Measurements from ENCODE around the gene PPP1R37.

Gene PPP1R37, protein sequence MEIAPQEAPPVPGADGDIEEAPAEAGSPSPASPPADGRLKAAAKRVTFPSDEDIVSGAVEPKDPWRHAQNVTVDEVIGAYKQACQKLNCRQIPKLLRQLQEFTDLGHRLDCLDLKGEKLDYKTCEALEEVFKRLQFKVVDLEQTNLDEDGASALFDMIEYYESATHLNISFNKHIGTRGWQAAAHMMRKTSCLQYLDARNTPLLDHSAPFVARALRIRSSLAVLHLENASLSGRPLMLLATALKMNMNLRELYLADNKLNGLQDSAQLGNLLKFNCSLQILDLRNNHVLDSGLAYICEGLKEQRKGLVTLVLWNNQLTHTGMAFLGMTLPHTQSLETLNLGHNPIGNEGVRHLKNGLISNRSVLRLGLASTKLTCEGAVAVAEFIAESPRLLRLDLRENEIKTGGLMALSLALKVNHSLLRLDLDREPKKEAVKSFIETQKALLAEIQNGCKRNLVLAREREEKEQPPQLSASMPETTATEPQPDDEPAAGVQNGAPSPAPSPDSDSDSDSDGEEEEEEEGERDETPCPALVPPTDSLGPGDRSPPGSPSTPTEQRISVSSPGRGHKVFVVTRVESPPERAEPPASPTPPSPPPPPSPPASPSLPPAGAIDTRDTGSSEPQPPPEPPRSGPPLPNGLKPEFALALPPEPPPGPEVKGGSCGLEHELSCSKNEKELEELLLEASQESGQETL

GRCh38 chr19:45092747-45093678 is at the start of gene PPP1R37:
TSS of gene PPP1R37 (plus strand) at chr19:45093179. CDS start at chr19:45093326, 147 bp downstream.
- peak within 1 kb of the TSS; percentile 96 for H3K4me2 ChIP-seq (ENCODE audit: low read length)
- H3K4me3 ChIP-seq (ENCODE audit: low read depth, low read length, poor library complexity, severe bottlenecking), result peak within 1 kb of the TSS; percentile 80
- H3K4me1 ChIP-seq (ENCODE audit: insufficient read depth, low read length, severe bottlenecking), result peaks cover 39% of the 10 kb centered on the region
- H3K27me3 ChIP-seq (ENCODE audit: insufficient read depth, low read length), result no peaks in the 10 kb centered on the region
- no peaks in the 10 kb centered on the region for H3K9me3 ChIP-seq (ENCODE audit: low read length)
- peaks cover 31% of the 10 kb centered on the region for H3K36me3 ChIP-seq (ENCODE audit: insufficient read depth, low read length)
- H3K9ac ChIP-seq (ENCODE audit: low read length), result peak within 1 kb of the TSS; percentile 89
- no peaks in the 10 kb centered on the region for H3F3A ChIP-seq (ENCODE audit: insufficient read depth, low read length)
- TF ChIP-seq EZH2 (IDR thresholded peaks at IDR 0.05; ENCODE audit: borderline replicate concordance, low read length) (no peak), CTCF (IDR thresholded peaks at IDR 0.05; ENCODE audit: low read length) (no peak)
- no peaks in the 10 kb centered on the region for H3K9me2 ChIP-seq (ENCODE audit: low read depth, low read length)
- peak within 1 kb of the TSS; percentile 83 for H3K27ac ChIP-seq (ENCODE audit: low read depth, low read length, poor library complexity, severe bottlenecking)
- H4K20me1 ChIP-seq (ENCODE audit: insufficient read depth, low read length), result no peaks in the 10 kb centered on the region
- H2AFZ ChIP-seq (ENCODE audit: low read length), result no peak within 1 kb of the TSS
- H3K79me2 ChIP-seq (ENCODE audit: insufficient read depth, low read length), result peaks cover 40% of the 10 kb centered on the region

DNA sequence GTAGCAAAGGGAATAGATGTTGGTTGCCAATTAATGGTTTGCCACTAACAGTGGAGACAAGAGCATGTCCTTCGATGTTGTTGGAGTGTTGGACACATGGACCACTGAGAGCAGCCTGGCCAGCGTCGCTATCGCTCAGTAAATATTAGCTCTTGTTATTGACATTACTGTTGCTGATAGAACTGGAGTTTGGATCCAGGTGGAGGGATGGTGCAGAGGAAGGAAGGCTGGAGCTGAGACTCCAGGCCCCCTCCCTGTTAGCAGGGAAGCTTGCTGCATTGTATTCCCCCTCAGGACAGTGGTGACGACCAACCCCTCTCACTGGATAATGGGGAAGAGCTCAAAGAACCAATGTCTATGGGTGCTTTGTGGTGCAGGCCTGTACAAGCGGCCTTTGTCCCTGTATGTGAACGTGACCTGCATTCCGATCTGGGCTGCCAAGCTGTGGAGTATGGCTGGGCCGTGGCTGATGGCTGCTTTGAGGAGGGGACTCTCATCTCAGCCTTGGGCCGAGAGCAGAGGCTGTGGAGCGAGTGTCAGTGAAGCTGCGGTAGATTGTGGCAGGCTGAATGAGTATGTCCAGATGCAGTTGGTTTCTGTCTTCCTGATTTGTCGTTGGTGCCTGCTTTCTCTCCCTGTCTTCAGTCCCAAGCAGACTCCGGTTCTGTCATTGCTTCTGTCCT is 47.2 kb upstream of the PPP1R37 start:
- Histone ChIP-seq H3K27ac (ENCODE audit: low read depth, low read length, poor library complexity, severe bottlenecking) (peak overlapping the region; percentile 96), H3K79me2 (ENCODE audit: insufficient read depth, low read length) (peaks cover 31% of the 10 kb centered on the region), H3K9me3 (ENCODE audit: low read length) (no peaks in the 10 kb centered on the region), H3K4me1 (ENCODE audit: insufficient read depth, low read length, severe bottlenecking) (peaks cover 79% of the 10 kb centered on the region), H3K4me3 (ENCODE audit: low read depth, low read length, poor library complexity, severe bottlenecking) (peak overlapping the region; percentile 53), H3K36me3 (ENCODE audit: insufficient read depth, low read length) (peaks cover 59% of the 10 kb centered on the region), H3K27me3 (ENCODE audit: insufficient read depth, low read length) (no peaks in the 10 kb centered on the region), H4K20me1 (ENCODE audit: insufficient read depth, low read length) (no peaks in the 10 kb centered on the region), H3K4me2 (ENCODE audit: low read length) (peak overlapping the region; percentile 76), H2AFZ (ENCODE audit: low read length) (no peak overlapping the region), H3F3A (ENCODE audit: insufficient read depth, low read length) (peaks cover 5% of the 10 kb centered on the region; the same call in 1 of the 2 replicates), H3K9ac (ENCODE audit: low read length) (peak overlapping the region; percentile 61), H3K9me2 (ENCODE audit: low read depth, low read length) (no peaks in the 10 kb centered on the region)
- TF ChIP-seq EZH2 (IDR thresholded peaks at IDR 0.05; ENCODE audit: borderline replicate concordance, low read length) (no peak), CTCF (IDR thresholded peaks at IDR 0.05; ENCODE audit: low read length) (no peak)

- peak overlapping the region; percentile 53 for H3K4me3 ChIP-seq (ENCODE audit: low read depth, low read length, poor library complexity, severe bottlenecking)
- H3K9me3 ChIP-seq (ENCODE audit: low read length), result no peaks in the 10 kb centered on the region
- peak overlapping the region; percentile 96 for H3K27ac ChIP-seq (ENCODE audit: low read depth, low read length, poor library complexity, severe bottlenecking)
- H3K9me2 ChIP-seq (ENCODE audit: low read depth, low read length), result no peaks in the 10 kb centered on the region
- H3K4me2 ChIP-seq (ENCODE audit: low read length), result peak overlapping the region; percentile 76
- peaks cover 5% of the 10 kb centered on the region; the same call in 1 of the 2 replicates for H3F3A ChIP-seq (ENCODE audit: insufficient read depth, low read length)
- no peak overlapping the region for H2AFZ ChIP-seq (ENCODE audit: low read length)
- peaks cover 55% of the 10 kb centered on the region for H3K36me3 ChIP-seq (ENCODE audit: insufficient read depth, low read length)
- no peaks in the 10 kb centered on the region for H4K20me1 ChIP-seq (ENCODE audit: insufficient read depth, low read length)
- H3K9ac ChIP-seq (ENCODE audit: low read length), result peak overlapping the region; percentile 61
- H3K27me3 ChIP-seq (ENCODE audit: insufficient read depth, low read length), result no peaks in the 10 kb centered on the region
- peaks cover 25% of the 10 kb centered on the region for H3K79me2 ChIP-seq (ENCODE audit: insufficient read depth, low read length)
- no peak for TF ChIP-seq CTCF (IDR thresholded peaks at IDR 0.05; ENCODE audit: low read length)
- TF ChIP-seq EZH2 (IDR thresholded peaks at IDR 0.05; ENCODE audit: borderline replicate concordance, low read length), result no peak
- H3K4me1 ChIP-seq (ENCODE audit: insufficient read depth, low read length, severe bottlenecking), result peaks cover 79% of the 10 kb centered on the region
These were observed 46.6 kb upstream of the PPP1R37 start for GRCh38 chr19:45046355-45046754.

Measured in OCI-LY1 (cell line).